Skeletal muscle satellite cell (primary cell): Measurements from ENCODE around the gene MYO3B.

Experiments
- H3K27me3 ChIP-seq: 2 replicates; pipeline ENCODE4 v1.7.0; 2013; ENCODE audit warnings: low read length; ENCODE audit not compliant: control insufficient read depth, insufficient read depth
- H3K36me3 ChIP-seq: 2 replicates; pipeline ENCODE4 v1.7.0; 2013; ENCODE audit warnings: mild to moderate bottlenecking, control low read depth, low read length; ENCODE audit not compliant: insufficient read depth
- H3K4me1 ChIP-seq: 2 replicates; pipeline ENCODE4 v1.7.0; 2013; ENCODE audit warnings: low read length; ENCODE audit not compliant: control insufficient read depth, insufficient read depth
- H3K4me2 ChIP-seq: 2 replicates; pipeline ENCODE4 v1.7.0; 2013; ENCODE audit warnings: mild to moderate bottlenecking, low read length
- H3K4me3 ChIP-seq: 2 replicates; pipeline ENCODE4 v1.7.0; 2013; ENCODE audit warnings: low read length
- H3K9ac ChIP-seq: 2 replicates; pipeline ENCODE4 v1.7.0; 2013; ENCODE audit warnings: mild to moderate bottlenecking, low read depth, low read length, moderate library complexity
- H3K9me3 ChIP-seq: replicated peaks from 2 replicates; pipeline ENCODE4 v1.7.0; 2013; ENCODE audit warnings: mild to moderate bottlenecking, control low read depth, low read length

Gene MYO3B

GRCh38 chr2:170166735-170167134 lies 11.2 kb upstream of the MYO3B start:
- no peaks in the 10 kb centered on the region for H3K36me3 ChIP-seq
- H3K9ac ChIP-seq = no peak overlapping the region
- H3K27me3 ChIP-seq = no peaks in the 10 kb centered on the region
- no peaks in the 10 kb centered on the region for H3K9me3 ChIP-seq
- peaks cover 7% of the 10 kb centered on the region for H3K4me1 ChIP-seq
- H3K4me3 ChIP-seq = no peak overlapping the region
- no peak overlapping the region for H3K4me2 ChIP-seq

- H3K4me2 ChIP-seq = no peak overlapping the region
These were observed 7.5 kb upstream of the MYO3B start for GRCh38 chr2:170170281-170171040.

GRCh38 chr2:170176212-170176611 lies 1.7 kb upstream of the MYO3B start:
- no peak overlapping the region for H3K4me3 ChIP-seq
- no peak overlapping the region for H3K4me2 ChIP-seq
- H3K27me3 ChIP-seq = no peaks in the 10 kb centered on the region
- H3K9ac ChIP-seq = no peak overlapping the region
- no peaks in the 10 kb centered on the region for H3K36me3 ChIP-seq
- peaks cover 5% of the 10 kb centered on the region for H3K4me1 ChIP-seq
- H3K9me3 ChIP-seq = no peaks in the 10 kb centered on the region

More at GRCh38 chr2:170170281-170171040, 7.5 kb upstream of the MYO3B start:
- H3K4me1 ChIP-seq = peaks cover under 1% of the 10 kb centered on the region
- H3K4me3 ChIP-seq = no peak overlapping the region
- no peaks in the 10 kb centered on the region for H3K9me3 ChIP-seq
- no peak overlapping the region for H3K9ac ChIP-seq
- no peaks in the 10 kb centered on the region for H3K27me3 ChIP-seq
- H3K36me3 ChIP-seq = no peaks in the 10 kb centered on the region

GRCh38 chr2:170180031-170180566 lies 2.2 kb downstream of the MYO3B start:
- Histone ChIP-seq H3K9me3 (no peaks in the 10 kb centered on the region), H3K4me1 (peaks cover 5% of the 10 kb centered on the region), H3K27me3 (no peaks in the 10 kb centered on the region), H3K4me3 (no peak overlapping the region), H3K4me2 (no peak overlapping the region), H3K9ac (no peak overlapping the region), H3K36me3 (no peaks in the 10 kb centered on the region)

- H3K4me3 ChIP-seq = no peak overlapping the region
These were observed 3.7 kb downstream of the MYO3B start for GRCh38 chr2:170181602-170182001.

GRCh38 chr2:170185319-170185718 lies 7.4 kb downstream of the MYO3B start:
- Histone ChIP-seq H3K4me2 (no peak overlapping the region), H3K36me3 (no peaks in the 10 kb centered on the region), H3K4me1 (no peaks in the 10 kb centered on the region), H3K27me3 (no peaks in the 10 kb centered on the region), H3K9ac (no peak overlapping the region), H3K4me3 (no peak overlapping the region), H3K9me3 (peaks cover 3% of the 10 kb centered on the region)

More at GRCh38 chr2:170181602-170182001, 3.7 kb downstream of the MYO3B start:
- no peaks in the 10 kb centered on the region for H3K27me3 ChIP-seq
- peaks cover 3% of the 10 kb centered on the region for H3K9me3 ChIP-seq
- H3K9ac ChIP-seq = no peak overlapping the region
- H3K4me2 ChIP-seq = no peak overlapping the region
- H3K4me1 ChIP-seq = peaks cover 5% of the 10 kb centered on the region
- H3K36me3 ChIP-seq = no peaks in the 10 kb centered on the region

- H3K4me3 ChIP-seq = no peak overlapping the region
- no peak overlapping the region for H3K4me2 ChIP-seq
- H3K4me1 ChIP-seq = no peaks in the 10 kb centered on the region
- H3K9me3 ChIP-seq = peaks cover 3% of the 10 kb centered on the region
- H3K9ac ChIP-seq = no peak overlapping the region
- H3K27me3 ChIP-seq = no peaks in the 10 kb centered on the region
- H3K36me3 ChIP-seq = no peaks in the 10 kb centered on the region
These were observed 11.8 kb downstream of the MYO3B start for GRCh38 chr2:170189757-170190156.

- Histone ChIP-seq H3K36me3 (no peaks in the 10 kb centered on the region), H3K9me3 (peaks cover 3% of the 10 kb centered on the region), H3K4me3 (no peak overlapping the region), H3K4me1 (no peaks in the 10 kb centered on the region), H3K27me3 (peaks cover under 1% of the 10 kb centered on the region), H3K4me2 (no peak overlapping the region), H3K9ac (no peak overlapping the region)
These were observed 12.2 kb downstream of the MYO3B start for GRCh38 chr2:170190172-170190571.

GRCh38 chr2:170191166-170191866 lies 13.4 kb downstream of the MYO3B start:
- Histone ChIP-seq H3K9ac (no peak overlapping the region), H3K4me1 (no peaks in the 10 kb centered on the region), H3K4me3 (no peak overlapping the region), H3K4me2 (no peak overlapping the region), H3K9me3 (no peaks in the 10 kb centered on the region), H3K27me3 (peaks cover 3% of the 10 kb centered on the region), H3K36me3 (no peaks in the 10 kb centered on the region)

- Histone ChIP-seq H3K4me3 (no peak overlapping the region), H3K27me3 (peaks cover 6% of the 10 kb centered on the region), H3K9me3 (no peaks in the 10 kb centered on the region), H3K9ac (no peak overlapping the region), H3K36me3 (no peaks in the 10 kb centered on the region), H3K4me1 (no peaks in the 10 kb centered on the region), H3K4me2 (no peak overlapping the region)
These were observed 19.0 kb downstream of the MYO3B start for GRCh38 chr2:170196963-170197362.

GRCh38 chr2:170201275-170201674 lies 23.3 kb downstream of the MYO3B start:
- H3K36me3 ChIP-seq = no peaks in the 10 kb centered on the region
- H3K4me3 ChIP-seq = no peak overlapping the region
- H3K9ac ChIP-seq = no peak overlapping the region
- H3K27me3 ChIP-seq = peaks cover 5% of the 10 kb centered on the region
- no peaks in the 10 kb centered on the region for H3K9me3 ChIP-seq
- no peaks in the 10 kb centered on the region for H3K4me1 ChIP-seq
- H3K4me2 ChIP-seq = no peak overlapping the region
